ENCODE measurements around the gene CDK16. TPM values are rescaled to one million over a fixed set of nuclear protein-coding genes. Genes with fewer than 3 reads are reported as not detected.

CDK16 gene
- total RNA-seq, 1 donor from 2014 or later, result 59.2 TPM

DNA sequence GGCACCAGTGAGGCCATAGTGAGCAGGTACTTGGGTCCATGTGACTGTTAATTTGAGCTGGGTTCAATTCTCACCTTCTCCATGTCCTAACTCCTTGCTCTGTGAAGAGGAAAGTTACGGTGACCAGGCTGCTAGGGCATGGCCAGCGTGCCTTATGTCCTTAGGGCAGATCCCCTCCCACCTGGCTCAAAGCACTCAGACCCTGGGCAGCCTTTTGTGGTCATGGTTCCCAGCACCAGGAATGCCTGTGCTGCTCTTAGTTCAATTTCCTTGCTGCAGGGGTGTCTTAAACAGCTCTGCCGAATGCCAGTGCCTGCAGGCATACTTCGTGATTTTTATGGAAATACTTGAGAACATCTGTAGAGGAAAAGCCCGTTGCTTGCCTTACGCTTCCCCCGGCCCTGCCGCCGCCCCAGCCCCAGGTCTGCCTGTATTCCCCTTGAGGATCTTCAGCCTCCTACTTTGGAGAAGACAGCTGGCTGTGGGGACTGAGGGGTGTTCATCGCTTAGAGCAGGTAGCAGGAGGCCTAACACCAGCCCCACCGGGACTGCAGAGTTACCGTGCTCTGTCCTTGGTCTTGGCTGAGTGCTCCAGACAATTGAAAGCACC, 3.1 kb upstream of the CDK16 start:
- Histone ChIP-seq H3K4me3 (no peak overlapping the region), H3K27me3 (ENCODE audit: low read depth) (no peaks in the 10 kb centered on the region), H3K27ac (no peak overlapping the region), H3K4me1 (peaks cover 17% of the 10 kb centered on the region), H3K9me3 (no peaks in the 10 kb centered on the region), H3K36me3 (peaks cover 57% of the 10 kb centered on the region)
- intact Hi-C loops (cut with DNase I), result no loop called here
- TF ChIP-seq, protein P1, sequence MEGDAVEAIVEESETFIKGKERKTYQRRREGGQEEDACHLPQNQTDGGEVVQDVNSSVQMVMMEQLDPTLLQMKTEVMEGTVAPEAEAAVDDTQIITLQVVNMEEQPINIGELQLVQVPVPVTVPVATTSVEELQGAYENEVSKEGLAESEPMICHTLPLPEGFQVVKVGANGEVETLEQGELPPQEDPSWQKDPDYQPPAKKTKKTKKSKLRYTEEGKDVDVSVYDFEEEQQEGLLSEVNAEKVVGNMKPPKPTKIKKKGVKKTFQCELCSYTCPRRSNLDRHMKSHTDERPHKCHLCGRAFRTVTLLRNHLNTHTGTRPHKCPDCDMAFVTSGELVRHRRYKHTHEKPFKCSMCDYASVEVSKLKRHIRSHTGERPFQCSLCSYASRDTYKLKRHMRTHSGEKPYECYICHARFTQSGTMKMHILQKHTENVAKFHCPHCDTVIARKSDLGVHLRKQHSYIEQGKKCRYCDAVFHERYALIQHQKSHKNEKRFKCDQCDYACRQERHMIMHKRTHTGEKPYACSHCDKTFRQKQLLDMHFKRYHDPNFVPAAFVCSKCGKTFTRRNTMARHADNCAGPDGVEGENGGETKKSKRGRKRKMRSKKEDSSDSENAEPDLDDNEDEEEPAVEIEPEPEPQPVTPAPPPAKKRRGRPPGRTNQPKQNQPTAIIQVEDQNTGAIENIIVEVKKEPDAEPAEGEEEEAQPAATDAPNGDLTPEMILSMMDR (IDR thresholded peaks at IDR 0.05), result no peak
- DNase-seq (no peak), ATAC-seq (no peak)

DNA sequence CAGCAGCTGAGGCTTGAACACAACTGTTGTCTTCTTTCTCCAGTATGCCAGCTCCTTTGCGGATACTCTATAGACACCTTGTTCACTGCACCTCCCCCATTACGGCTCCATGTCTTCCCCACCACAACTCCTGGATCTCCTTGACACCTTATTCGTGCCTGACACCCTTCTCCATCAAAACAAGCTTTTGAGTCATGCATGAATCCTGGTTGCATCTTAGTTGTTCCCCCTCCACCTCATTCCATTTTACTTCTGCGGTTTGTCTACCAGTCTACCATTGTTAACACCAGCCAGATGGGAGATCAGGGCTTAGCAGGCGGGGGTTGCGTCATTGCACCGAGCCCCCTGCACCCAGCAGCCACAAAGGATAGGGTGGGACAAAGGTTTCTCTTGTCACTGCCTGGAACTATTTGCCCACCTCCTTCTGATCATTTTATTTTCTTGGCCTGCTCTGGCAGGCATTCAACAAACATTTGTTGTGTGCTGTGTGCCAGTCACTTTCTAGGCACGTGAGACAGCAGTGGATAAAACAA, 2.0 kb upstream of the CDK16 start:
- H3K4me3 ChIP-seq, result no peak overlapping the region
- H3K27me3 ChIP-seq (ENCODE audit: low read depth), result no peaks in the 10 kb centered on the region
- H3K4me1 ChIP-seq, result peaks cover 24% of the 10 kb centered on the region
- TF ChIP-seq, protein P1 (IDR thresholded peaks at IDR 0.05), result no peak
- intact Hi-C loops (cut with DNase I), result no loop called here
- H3K27ac ChIP-seq, result peak overlapping the region; percentile 82
- H3K9me3 ChIP-seq, result no peaks in the 10 kb centered on the region
- DNase-seq (no peak), ATAC-seq (no peak)
- peaks cover 46% of the 10 kb centered on the region for H3K36me3 ChIP-seq

DNA sequence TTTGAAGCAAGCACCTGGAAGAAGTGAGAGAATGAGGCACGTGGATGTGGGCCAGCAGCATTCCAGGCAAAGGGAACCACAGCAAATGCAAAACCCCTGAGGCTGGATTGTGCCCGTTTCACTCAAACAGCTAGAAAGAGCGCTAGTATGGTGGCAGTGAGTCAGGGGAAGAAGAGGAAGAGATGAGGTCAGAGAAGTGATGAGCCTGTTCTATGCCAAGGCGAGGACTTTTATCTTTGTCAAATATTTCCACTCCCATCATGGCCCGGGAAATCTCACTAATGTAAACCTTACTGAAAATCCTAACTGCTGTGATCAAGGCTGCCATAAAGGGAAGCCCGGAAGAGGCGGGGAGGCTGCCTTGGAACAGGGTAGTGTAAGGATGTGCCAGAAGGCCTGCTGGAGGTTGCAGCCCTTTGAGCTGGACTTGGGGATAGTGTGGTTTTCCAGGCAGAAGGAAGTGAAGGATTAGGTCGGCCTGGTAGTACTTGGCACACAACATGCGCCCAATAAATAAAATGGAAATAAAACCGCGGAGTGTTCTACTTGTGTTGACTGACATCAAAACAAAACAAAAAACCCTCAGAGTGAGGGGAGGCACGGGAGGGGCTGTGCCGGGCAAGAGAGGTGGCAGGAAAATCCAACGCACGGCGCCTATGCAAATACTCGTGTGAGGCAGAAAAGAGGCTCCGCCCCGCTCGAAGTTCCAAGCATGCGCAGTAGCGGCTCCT, 1.2 kb upstream of the CDK16 start:
- TF ChIP-seq, protein P1 (IDR thresholded peaks at IDR 0.05), result no peak
- DNase-seq, result peak; percentile 50
- H3K27me3 ChIP-seq (ENCODE audit: low read depth), result no peaks in the 10 kb centered on the region
- peaks cover 38% of the 10 kb centered on the region for H3K36me3 ChIP-seq
- ATAC-seq, result peak; percentile 1 to 2
- peak overlapping the region; percentile 40 for H3K4me3 ChIP-seq
- intact Hi-C loops (cut with DNase I), result no loop called here
- peaks cover 24% of the 10 kb centered on the region for H3K4me1 ChIP-seq
- H3K27ac ChIP-seq, result peak overlapping the region; percentile 82
- no peaks in the 10 kb centered on the region for H3K9me3 ChIP-seq

DNA sequence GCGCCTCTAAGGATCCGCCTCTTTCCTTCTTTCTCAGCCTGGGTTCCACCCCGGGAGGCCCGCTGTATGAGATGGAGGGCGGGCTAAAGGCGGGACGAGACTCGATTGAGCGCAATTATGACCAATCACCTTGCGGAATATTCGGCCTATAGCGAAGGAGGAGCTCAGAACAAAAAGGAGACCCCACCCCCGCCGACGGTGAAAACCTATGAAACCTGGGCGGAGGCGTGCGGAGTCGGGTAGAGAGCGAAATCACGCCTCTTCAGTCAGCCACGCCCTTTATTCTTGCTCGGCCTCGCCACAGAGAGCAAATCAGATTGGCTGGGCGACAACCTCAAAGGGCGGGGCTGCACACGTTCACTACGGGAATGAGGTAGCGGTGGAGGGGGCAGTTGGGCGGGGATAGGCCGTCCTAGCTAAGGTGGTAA, 615 bp upstream of the CDK16 start:
- no peaks in the 10 kb centered on the region for H3K27me3 ChIP-seq (ENCODE audit: low read depth)
- peaks cover 32% of the 10 kb centered on the region for H3K36me3 ChIP-seq
- intact Hi-C loops (cut with DNase I), result no loop called here
- TF ChIP-seq, protein P1 (IDR thresholded peaks at IDR 0.05), result no peak
- H3K9me3 ChIP-seq, result no peaks in the 10 kb centered on the region
- DNase-seq (peak; percentile 98), ATAC-seq (peak; percentile 92 to 94)
- peaks cover 24% of the 10 kb centered on the region for H3K4me1 ChIP-seq
- H3K27ac ChIP-seq, result peak overlapping the region; percentile 98
- H3K4me3 ChIP-seq, result peak overlapping the region; percentile 66

DNA sequence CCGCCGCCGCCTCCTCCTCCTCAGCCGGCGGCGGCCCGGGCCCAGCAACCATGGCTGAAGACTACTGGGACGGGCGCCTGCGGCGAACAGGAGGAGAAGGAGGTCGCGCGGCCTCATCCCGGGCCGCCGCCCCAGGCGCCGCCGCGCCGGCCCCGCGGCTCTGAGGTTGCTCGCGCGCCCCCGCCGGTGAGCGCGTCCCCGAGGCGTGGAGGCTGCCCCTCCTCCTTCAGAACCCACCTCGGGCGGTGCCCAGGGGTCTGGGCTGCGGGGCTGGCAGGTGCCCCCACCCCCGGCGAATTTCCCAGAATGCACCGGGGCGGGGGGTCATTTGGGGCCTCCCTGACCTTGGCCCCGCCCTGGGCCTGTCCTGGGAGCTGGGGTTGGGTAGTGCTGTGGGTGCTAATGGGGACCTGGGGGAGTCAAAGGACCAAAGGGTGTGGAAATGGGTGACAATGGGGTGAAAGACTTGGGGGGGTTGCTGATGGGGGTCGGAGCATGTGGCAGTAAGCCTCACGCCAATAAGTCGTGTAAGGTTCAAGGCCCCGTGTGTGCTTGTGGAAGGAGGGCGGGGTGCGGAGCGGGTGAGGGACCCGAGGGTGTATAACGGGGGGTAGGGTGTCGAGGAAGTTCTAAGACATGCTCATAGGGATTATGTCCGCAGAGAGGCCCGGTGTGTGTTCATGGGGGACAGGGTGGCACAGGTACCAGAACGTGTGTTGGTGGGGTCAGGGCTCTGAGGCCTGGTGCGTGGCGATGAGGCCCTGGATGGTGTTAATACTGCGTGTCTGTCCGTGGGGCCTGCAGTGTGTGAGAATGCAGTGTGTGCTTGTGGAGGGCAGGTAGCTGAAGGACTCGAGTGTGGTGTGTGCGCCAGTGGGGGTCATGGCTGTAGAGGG, 687 bp downstream of the CDK16 start:
- peak overlapping the region; percentile 98 for H3K27ac ChIP-seq
- ATAC-seq, result peak in 1 of 2 donors; percentile 5
- TF ChIP-seq, protein P1 (IDR thresholded peaks at IDR 0.05), result no peak
- intact Hi-C loops (cut with DNase I), result no loop called here
- no peaks in the 10 kb centered on the region for H3K9me3 ChIP-seq
- H3K36me3 ChIP-seq, result peaks cover 31% of the 10 kb centered on the region
- H3K4me3 ChIP-seq, result peak overlapping the region; percentile 66
- DNase-seq, result peak; percentile 61
- H3K27me3 ChIP-seq (ENCODE audit: low read depth), result no peaks in the 10 kb centered on the region
- H3K4me1 ChIP-seq, result peaks cover 24% of the 10 kb centered on the region
